ENCODE results near the gene PPP1R16B.

- TF ChIP-seq CTCF (conservative IDR thresholded peaks at IDR 0.05) = no peak
- no peak for TF ChIP-seq ZFX (IDR thresholded peaks at IDR 0.05)
Measured at GRCh38 chr20:38840053-38840893, 34.8 kb downstream of the PPP1R16B start.

All from C4-2B (cell line).